HG03196 (cell line): ENCODE measurements around the gene SLC35D3.
"Not testable (repeated sequence)": the region's sequence is repeated elsewhere in the genome, so short reads cannot be mapped to it uniquely, and the experiment has no call there.

Experiments
- ATAC-seq: cut with Tn5 transposase; IDR thresholded peaks from one replicate; pipeline ENCODE4 v1.9.1; 2021; ENCODE audit not compliant: unreplicated experiment

Gene SLC35D3, protein sequence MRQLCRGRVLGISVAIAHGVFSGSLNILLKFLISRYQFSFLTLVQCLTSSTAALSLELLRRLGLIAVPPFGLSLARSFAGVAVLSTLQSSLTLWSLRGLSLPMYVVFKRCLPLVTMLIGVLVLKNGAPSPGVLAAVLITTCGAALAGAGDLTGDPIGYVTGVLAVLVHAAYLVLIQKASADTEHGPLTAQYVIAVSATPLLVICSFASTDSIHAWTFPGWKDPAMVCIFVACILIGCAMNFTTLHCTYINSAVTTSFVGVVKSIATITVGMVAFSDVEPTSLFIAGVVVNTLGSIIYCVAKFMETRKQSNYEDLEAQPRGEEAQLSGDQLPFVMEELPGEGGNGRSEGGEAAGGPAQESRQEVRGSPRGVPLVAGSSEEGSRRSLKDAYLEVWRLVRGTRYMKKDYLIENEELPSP

DNA sequence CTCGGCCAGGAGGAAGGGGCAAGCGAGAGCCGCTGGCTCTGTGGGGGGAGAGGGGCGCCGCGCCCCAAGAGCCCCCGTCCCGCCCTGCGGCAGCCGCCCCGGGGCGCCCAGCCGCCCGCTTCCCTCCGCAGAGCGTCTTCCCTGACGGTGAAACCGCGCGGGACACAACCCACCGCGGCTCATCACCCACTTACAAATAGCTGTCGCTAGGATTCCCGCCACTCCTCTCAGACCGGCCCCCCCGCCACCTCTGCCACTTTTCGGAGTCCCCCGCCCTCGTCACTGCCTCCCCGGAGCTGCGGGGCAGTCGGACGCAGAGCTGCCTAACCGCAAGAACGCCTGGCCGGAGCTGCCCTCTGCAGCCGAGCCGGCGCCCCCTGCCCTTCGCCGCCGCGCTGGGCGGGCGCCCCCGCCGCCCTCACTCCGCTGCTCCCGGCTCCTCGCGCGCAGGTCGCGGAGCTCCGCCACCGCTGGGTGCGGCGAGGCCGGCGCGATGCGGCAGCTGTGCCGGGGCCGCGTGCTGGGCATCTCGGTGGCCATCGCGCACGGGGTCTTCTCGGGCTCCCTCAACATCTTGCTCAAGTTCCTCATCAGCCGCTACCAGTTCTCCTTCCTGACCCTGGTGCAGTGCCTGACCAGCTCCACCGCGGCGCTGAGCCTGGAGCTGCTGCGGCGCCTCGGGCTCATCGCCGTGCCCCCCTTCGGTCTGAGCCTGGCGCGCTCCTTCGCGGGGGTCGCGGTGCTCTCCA, at the start of gene SLC35D3:
SLC35D3 (plus strand) TSS at position 366 of the 749 bp plus-strand sequence; CDS start at position 494, 128 bp downstream.
- no peak for ATAC-seq

DNA sequence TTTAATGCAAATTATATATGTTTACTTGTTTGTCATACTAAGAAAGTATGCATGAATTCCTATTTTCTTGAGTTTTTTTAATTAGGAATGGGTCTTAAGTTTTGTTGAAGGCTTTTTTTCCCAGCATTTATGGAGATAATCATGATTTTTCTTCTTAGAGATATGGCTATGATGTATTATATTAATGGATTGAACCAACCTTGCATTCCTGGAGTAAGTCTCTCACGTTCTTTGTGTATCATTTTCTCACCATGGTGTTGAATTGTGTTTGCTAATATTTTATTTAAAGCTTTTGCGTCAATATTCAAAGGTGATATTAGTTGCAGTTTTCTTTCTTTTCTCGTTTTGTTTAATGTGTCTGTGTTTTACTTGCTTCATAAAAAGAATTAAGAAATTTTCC, 48.4 kb upstream of the SLC35D3 start:
- ATAC-seq: no peak

DNA sequence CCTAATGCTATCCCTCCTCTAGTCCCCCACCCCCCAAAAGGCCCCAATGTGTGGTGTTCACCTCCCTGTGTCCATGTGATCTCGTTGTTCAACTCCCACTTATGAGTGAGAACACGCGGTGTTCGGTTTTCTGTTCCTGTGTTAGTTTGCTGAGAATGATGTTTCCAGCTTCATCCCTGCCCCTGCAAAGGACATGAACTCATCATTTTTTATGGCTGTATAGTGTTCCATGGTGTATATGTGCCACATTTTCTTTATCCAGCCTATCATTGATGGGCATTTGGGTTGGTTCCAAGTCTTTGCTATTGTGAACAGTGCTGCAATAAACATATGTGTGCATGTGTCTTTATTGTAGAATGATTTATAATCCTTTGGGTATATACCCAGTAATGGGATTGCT, 45.6 kb upstream of the SLC35D3 start:
- ATAC-seq: not testable (repeated sequence)

DNA sequence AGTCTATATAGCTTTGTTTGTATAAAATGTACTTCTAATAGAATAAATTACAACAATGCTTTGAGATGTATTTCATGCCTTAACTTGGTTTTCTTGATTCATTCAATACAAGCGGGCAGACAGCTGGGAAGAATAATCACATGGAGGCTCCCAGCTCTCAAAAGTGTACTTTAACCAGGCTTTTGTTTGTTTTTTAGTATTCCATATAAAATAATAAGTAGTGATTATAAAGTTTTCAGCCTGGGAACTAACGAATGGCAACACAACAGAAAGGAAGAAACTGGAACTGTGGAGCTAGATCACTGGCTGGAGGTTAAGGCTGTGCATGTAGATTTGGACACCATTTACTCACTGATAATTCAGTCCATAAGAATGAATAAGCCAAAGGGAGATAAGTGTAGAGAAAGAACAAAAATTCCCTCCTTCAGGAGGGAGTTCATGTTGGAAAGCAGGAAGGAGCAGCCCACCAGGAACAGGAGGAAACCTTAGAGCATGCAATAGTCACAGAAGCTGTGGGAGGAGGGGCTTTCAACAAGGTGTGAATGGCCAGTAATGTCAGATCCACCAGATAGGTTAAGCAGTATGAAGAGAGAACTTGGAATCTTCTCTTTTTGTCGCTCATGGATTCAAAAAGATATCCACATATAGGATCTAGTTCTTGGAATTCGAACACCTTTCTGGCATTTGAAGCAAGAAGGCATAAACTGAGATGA, 41.2 kb upstream of the SLC35D3 start:
- no peak for ATAC-seq

DNA sequence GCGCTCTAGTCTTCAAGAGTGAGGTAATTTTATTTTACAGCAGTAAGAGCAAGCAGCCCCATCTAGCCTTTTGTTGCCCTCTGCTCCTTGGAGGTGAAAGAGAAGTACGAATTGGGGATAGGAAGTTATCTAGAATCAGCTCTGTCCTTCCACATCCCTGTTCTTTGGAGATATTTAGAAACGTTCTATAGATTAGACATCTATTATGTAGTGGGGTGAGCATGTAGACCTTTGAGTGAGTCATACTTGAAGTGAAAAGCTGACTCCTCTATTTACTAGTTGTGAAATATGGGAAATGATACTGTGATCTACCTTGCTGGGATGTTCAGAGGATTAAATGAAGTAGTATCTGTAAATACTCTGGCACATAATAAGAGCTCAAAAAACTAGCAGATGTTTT, 36.0 kb upstream of the SLC35D3 start:
- ATAC-seq: no peak

DNA sequence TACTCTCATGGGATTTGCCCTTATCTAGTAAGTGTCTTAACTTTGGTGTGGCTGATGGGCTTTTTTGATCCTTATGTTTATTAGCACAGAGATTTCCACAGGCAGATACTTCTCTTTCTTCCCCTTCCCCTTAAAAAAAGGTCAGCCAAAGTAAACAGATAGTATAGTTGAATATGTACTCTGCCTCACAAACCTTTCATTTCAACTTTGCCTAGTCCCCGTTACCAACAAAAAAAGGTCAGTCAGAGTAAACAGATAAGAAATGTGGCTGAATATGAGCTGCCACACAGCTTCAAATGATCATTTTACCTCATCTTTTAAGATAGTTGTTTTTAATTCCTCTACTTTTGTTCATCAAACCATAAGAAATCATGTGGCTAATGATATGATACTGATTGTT, 34.1 kb upstream of the SLC35D3 start:
- no peak for ATAC-seq

DNA sequence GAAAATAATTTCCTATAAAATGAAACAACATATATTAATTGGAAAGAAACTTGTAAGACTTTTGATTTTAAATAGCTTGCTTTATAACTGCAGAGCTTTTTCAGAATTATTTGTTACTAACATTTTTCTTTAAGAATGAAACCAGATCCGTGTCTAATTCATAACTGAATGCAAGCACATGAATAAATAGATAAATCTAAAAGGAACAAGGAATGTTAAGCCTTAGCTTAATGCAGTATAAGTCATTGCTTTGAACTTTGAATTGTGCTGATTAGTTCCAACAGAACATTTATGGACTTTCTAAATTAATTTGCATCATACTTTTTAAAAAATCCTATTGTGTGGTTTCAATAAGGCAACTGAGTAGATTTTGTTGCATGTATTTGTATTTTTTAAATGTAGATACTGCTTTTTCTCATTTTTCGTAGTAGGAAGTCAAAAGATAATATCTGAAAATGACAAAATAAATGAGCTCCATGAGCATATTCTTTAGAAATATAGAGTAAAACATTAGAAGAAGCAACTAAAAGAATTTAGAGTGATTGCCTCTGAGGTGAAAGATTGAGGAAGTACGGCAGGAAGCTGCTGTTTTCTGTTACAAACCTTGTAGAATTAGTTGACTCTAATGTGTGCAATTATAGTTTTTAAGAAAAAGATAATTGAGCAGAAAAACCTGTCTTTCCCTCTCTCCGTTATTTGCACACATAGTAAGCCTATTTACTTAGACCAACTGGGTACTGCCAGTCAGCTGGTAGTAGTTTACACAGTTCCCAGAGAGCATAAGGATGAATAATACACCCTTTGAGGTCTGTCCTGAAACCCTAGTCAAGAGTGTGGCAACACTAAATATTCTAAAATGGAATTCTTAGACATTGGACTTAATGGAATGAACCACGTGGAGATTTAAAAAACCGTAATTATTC, 32.6 kb upstream of the SLC35D3 start:
- no peak for ATAC-seq

DNA sequence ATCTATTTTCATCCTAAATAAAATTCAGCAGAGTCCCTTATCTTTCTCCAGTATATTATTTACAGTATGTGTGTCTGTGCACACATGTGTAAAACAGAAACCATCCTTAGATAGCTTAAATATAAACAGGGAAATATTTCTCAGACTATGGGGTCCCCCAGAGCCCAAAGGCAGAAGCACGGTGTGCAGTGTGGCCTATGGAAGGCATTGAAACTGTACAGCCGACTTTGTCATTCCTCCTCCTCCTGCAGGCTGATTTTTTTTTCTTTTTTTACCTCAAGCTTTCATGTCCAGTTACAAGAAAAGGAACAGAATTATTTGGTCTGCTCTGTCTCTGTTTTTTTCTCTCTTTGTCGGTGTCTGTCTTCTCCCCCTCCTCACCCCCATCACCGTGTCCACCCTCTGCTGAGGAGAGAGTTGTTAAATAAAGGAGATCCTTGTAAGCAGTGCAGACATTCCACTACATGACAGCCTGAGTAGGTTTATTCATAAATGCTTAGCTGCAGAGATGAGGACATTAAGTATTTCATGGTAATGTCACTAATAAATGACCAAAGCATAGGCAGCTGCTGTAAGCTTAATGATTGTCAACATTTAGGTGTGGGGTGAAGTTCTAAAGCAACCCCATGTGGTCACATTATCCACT, 31.8 kb upstream of the SLC35D3 start:
- no peak for ATAC-seq

DNA sequence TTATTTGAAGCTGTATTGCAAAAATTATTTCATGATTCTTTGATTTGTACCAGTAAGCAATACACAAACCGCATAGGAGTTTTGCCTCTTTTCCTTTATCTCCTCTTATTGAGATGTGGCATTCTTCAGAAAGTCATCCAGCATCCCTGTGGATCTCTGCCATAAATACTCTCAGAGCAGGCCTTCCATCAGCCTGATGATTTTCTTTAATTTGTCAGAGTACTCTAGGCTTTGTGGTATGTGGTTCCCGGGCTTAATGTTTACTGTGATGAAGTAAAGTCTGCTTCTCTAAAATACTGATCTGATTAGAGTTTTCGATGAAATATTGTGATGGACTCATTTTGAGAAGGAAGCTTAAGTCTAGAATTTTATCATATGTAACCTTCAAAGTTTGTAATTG, 31.1 kb upstream of the SLC35D3 start:
- ATAC-seq: no peak

DNA sequence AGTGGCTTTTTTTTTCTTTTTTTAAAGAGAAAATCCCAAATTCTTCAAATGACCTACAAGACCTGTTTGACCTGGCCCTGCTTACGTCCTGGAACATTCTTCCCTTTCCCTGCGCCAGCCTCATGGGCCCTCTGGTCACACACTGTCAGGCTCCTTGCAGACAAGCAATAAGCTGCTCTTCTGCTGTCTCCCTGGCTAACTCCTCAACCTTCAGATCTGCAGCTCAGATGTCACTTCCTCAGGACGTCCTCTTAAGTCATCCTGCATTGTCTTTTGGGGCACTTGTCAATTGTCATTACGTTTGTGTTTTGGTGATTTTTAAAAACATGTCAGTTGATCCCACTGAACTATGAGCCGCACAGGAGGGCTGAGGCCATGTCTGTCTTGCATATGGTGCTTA, 28.9 kb upstream of the SLC35D3 start:
- no peak for ATAC-seq

DNA sequence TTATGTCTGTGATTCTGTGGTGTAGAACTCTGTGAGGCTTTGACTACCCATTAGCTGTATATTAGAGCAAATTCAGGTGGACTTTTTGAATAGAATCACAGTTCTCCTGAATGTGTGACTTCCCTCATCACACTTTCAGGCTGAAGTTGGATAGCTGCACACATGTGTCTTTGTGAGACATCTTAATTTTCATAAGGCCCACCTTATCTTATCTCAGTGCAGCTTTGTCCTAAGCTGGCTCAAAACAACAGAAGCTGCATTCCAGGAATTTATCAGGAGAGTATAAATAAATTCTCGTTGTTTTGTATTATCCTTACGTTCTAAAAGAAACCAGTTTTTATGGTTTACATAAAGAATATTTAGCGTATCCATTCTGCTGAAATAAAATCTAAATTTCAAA, 26.2 kb upstream of the SLC35D3 start:
- no peak for ATAC-seq

DNA sequence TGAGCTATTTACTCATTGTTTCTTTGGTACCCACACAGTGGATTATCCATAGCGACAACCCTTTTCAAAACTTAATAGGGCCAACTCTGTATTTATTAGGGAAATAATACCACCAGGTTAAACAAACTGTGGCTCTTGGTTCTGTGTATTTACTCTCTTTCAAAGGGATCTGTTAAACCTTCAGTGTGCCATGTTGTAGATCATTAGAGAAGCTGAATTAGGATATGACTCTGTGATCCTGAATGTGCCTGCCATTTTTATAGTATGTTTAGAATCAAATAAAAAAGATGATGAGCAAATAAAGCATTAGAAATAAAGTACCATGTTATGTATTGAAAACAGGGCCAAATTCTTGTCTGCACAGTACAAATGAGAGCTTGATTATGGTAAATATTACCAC, 25.0 kb upstream of the SLC35D3 start:
- no peak for ATAC-seq

DNA sequence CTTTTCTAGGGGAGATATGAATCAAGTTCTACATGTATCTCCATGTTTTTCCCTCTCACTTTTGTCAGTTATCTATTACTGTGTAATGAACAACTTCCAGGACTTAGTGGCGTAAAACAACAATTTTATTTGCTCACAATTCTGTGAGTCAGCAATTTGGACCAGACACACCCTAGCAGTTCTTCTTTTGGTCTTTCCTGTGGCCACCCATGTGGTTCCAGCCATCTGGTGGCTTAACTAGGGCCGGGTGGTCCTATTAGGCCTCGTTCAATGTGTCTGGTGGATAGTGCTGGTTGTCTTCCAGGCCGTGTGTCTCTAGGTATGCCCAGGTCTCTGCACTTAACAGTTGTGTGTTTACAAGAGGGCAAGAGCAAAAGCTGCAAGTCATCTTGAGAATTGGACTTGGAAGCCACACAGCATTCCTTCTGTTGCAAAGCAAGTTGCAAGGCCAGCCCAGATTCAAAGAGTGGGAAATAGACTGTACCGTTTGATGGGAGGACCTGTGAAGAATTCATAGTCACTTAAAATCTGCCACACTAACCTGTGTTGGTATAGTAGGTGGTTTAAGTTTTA, 20.8 kb upstream of the SLC35D3 start:
- no peak for ATAC-seq

DNA sequence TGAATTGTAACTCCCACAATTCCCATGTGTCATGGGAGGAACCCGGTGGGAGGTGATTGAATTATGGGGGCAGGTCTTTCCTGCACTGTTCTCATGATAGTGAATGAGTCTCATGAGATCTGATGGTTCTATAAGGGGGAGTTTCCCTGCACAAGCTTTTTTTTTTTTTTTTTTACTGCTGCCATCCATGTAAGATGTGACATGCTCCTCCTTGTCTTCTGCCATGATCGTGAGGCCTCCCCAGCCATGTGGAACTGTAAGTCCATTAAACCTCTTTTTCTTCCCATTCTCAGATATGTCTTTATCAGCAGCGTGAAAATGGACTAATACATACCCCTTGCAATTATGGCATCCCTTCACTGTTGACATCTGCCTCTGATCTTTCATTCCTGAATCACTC, 17.6 kb upstream of the SLC35D3 start:
- not testable (repeated sequence) for ATAC-seq

DNA sequence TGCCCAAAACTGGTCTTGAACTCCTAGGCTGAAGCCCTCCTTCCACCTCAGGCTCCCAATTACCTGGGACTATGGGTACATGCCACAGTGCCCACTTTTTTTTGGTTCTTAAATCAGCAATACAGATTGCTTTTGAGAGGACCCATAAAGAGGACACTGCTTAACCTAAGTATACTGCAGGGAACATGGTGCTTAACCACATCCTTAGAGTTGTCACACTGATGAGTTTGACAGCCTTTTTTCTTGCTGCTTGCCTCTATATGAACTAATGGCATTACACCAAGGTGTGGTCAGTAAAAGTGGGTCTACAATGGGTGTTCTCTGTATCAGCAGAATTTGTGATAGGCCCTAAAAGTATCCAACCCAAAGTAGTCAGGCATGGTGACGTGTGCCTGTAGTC, 7.2 kb upstream of the SLC35D3 start:
- ATAC-seq: no peak

DNA sequence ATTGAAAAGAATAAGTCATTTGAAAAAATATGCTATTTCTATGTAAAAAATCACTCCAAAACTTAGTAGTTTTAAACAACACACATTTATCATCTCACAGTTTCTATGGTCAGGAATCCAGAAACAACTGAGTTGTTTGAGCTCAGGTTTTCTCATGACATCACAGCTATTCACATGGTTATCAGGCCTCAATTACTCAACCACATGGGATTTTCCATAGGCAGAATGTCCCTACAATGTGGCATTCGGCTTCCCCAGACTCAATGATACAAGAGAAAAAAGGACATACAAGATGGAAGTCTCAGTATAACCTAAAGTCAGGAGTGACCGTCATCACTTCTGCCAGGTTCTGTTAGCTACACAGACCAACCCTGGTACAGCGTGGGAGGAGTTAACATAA, 3.4 kb upstream of the SLC35D3 start:
- no peak for ATAC-seq

DNA sequence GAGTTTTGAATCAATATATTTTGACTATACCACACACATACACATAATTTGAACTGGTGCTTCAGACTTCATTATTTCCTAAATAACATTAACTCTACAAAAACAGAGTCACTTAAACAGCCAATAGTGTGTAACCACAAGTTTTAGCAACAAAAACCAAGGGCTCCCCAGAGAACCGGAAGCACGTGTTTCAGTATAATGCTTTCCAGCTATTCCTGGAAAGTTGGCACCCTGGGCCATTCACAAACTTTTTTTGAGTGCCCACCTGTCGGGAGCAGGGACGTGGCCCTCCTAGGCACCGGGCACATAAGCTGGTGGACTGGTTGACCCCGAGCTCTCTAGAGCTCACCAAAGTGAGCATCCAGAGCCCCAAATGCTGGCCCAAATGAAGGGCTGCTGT, 1.9 kb upstream of the SLC35D3 start:
- no peak for ATAC-seq

DNA sequence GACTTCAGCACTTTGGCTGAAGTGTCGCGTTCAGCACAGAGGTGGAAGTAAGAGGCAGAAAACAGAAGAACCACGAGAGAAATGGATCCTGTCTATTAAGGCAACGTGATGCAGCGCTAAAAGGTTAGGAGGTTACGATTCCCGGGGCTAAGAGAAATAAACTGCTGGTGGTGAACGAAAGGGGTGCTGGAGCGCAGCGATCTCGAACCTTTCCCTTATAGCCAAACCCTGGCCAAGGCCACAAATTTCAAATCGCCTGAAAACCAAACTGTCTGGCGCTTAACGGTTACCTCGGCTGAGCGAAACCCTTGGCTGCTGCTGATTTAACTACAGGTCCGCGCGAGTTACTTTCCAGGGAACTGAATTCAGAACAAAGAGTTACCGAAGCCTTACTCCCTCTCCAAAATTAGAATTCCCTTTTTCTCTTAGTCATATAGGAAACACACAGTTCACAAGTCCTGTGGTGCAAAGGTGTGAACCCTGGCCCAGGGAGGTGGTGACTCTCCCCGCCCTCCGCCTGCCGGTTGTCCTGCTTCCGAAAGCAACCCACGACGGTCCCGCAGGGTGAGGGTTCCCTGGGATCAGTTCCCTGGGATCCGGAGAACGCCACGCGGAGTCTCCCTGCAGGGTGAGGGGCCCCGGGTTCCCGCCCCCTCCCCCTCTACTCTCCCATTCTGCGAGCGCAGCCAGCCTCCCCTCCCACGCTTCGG, 1.3 kb upstream of the SLC35D3 start:
- no peak for ATAC-seq

DNA sequence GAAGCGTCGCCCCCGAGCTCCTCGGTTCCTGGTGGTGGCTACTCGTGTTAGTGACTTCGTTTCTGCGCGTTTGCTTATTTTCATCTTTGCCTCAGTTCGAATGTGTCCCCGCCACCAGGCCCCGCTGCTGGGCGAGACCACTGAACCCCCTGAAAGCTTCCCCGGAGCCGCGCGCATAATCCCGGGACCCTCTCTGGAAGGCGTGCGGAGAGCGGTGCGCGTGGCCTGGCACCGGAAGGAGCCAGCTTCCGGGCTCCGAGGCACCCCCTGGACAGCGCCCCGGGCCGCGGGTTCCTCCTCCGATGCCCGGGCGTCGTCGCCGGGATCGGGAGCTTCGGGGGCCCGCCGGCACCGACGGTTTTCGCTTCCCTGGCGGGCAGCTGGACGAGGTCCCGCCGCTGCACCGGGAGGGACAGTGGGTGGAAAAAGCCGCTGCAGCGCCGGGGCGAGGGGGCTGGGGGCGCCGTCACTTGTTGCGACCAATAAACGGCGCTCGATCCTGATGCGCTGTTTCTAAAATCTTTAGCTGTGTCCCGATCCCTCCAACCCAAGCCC, 643 bp upstream of the SLC35D3 start:
- no peak for ATAC-seq
